GM21515 (cell line): ENCODE data around the gene PLG.
"Not testable (repeated sequence)": the region's sequence is repeated elsewhere in the genome, so short reads cannot be mapped to it uniquely, and the experiment has no call there.

ENCODE experiments used
- ATAC-seq: cut with Tn5 transposase; IDR thresholded peaks from one replicate; pipeline ENCODE4 v1.9.1; 2021; ENCODE audit not compliant: unreplicated experiment

The PLG gene

DNA sequence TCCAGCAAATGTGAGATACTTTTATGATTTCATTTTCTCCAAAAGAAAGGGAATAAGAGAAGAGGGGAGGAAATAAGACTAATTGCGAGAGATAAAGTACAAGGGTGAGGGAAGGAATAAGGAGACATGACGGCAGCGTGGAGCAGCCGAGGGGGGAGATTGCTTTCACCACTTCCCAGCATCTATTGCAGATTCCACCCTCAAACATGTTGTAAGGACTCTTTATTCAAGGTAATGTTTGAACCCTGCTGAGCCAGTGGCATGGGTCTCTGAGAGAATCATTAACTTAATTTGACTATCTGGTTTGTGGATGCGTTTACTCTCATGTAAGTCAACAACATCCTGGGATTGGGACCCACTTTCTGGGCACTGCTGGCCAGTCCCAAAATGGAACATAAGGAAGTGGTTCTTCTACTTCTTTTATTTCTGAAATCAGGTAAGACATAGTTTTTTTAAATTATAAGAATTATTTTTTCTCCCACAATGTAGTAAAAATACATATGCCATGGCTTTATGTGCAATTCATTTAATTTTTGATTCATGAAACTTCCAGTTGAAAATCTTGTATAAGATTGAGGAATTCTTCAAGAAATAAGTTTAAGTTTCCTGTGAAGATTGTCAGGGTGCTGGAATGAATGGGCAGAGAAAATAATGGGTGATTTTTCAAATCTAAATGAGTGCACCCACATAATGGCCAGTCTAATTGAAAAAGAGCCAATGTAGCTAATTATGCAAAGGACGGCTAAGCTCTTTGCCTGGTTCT is at the start of gene PLG:
Gene PLG (plus strand): TSS at position 327 of the 763 bp plus-strand sequence. CDS start 61 bp downstream, at position 388.
- not testable (repeated sequence) for ATAC-seq

GRCh38 chr6:160659562-160659961 is 42.5 kb upstream of the PLG start:
- ATAC-seq, result no peak

DNA sequence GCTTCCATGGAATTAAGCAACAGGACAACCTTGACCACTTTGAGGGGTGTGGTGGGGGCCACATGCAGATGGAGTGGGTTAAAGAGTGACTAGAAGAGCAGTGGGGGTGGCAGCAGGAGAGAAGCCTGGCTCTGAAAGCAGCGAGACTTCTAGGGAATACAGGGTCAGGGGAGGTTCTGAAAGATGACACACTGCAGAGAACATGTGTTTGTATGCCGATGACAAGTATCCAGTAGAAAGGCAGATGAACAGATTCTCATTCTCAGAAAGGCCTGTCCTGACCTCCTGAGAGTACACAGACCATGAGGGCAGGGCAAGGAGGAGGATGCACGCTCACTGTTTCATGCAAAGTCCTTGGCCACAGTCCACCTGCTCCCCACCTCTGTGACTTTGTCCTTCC is 40.8 kb upstream of the PLG start:
- ATAC-seq, result no peak

GRCh38 chr6:160662429-160662828 is 39.6 kb upstream of the PLG start:
- no peak for ATAC-seq

GRCh38 chr6:160662842-160663241 is 39.2 kb upstream of the PLG start:
- no peak for ATAC-seq

DNA sequence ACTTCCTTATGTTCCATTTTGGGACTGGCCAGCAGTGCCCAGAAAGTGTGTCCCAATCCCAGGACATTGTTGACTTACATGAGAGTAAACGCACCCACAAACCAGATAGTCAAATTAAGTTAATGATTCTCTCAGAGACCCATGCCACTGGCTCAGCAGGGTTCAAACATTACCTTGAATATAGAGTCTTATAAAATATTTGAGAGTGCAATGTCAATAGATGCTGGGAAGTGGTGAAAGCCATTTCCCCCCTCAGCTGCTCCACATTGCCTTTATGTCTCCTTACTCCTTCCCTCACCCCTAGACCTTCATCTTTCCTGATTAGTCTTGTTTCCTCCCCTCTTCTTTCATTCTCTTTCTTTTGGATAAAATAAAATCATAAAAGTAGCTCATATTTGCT is 37.8 kb upstream of the PLG start, which contains the start of gene LPA:
Gene LPA (minus strand): TSS at position 78 of the 400 bp plus-strand sequence. CDS start 61 bp downstream, at position 17.
- not testable (repeated sequence) for ATAC-seq

DNA sequence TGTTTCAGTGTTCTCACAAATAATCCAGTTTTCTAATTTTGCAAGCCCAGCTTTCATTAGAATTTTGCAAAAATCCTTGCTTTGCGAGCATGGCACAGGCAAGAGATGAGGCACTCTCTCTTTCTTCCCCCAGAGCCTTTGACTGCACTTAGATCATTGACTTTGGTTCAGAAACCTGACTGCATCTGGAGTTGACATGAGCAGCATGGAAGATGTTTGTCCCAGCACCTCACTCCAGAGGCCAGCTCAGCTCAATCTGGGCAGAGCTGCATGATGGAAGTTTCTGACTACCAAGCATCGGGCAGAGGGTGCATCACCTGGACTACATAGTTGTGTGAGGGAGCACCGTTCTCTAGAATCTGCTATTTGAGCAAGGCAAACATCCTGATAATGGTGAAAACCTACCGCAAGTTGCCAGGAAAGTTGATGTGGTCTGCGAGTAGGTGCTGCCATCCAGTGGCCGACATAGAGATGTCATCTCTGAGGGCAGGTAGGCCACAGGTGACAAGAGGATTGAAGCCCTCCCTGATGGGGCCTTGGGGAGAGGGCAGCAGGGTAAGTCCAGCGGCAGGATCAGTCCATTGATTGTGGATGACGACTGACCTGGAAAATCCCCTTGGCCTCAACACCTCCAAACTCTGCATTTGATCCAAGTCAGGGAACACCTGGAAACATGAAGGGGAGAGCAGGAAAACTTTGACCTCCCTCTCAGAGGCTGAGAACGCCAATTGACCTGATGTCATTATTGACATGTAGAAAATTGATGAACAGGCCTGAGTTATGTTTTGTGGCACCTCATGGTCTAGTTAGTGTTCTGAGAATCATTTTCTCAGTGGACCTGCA is 34.2 kb upstream of the PLG start:
- ATAC-seq, result peak; percentile 81

- no peak for ATAC-seq
Measured at GRCh38 chr6:160668589-160668988, 33.5 kb upstream of the PLG start.

DNA sequence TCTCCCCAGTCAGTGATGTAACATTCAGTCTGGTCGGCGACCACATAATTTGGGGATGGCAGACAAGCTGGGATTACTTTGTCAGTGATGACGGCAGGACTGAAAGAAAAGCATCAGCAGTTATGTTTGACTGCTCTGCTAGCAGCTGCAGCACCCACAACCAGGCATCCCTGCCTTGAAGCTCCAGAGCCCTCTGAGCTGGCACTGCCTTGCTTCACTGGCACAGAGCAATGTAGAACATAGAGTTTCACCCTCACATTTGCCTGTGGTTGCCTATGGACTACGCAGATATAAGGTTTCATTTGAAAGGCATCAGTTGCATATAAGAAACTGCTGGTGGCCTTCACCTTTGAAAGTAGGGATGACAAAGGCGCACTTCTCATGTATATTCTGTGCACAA is 25.6 kb upstream of the PLG start:
- ATAC-seq, result not testable (repeated sequence)

- ATAC-seq, result no peak
Measured at GRCh38 chr6:160678230-160678629, 23.8 kb upstream of the PLG start.

DNA sequence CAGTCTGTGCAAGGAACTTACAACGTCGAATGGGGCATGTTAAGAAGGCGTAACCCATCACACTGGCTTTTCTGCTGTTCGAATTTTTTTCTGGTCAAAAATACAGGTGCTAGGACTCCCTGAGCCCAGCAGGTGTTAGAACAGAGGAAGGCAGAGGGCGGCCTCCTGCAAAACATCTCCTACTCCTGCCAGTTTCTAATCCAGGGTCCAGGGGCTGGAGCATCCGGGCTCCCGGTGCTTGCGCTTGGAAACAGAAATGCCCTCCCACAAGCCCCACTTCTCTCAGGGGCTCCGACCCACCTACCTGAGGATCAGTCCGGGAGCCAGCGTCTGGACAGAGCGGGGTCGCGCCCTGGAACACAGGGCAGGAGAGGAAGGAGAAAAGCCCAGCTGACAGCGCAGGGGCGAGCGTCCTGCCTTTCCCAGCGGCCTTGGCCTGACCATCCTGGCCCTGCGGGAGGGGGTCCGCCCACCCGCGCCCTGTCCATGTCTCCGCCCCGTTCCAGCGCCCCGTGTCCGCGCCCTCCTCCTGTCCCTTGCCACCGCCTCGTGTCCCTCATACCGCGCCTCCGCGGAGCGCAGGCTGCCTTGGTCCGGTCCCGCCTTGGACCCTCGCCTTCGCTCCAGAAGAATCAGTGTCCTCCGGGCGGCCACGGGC is 23.2 kb upstream of the PLG start:
- ATAC-seq, result no peak

DNA sequence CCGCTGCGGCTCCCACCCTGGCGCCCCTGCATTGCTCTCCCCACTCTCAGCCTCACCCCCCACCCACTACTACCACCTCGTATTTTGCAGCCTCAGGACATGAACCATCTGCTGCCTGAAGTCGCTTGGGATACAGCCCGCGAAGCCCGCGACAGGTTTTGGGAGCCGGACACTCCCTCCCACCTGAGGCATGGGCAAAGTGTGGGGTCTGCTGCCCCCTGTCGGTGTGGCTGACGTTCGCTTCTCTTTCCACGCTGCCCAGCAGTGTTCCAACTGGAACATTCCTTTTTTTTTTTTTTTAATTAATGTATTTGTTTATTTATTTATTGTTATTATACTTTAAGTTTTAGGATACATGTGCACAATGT is 22.7 kb upstream of the PLG start:
- ATAC-seq, result no peak

DNA sequence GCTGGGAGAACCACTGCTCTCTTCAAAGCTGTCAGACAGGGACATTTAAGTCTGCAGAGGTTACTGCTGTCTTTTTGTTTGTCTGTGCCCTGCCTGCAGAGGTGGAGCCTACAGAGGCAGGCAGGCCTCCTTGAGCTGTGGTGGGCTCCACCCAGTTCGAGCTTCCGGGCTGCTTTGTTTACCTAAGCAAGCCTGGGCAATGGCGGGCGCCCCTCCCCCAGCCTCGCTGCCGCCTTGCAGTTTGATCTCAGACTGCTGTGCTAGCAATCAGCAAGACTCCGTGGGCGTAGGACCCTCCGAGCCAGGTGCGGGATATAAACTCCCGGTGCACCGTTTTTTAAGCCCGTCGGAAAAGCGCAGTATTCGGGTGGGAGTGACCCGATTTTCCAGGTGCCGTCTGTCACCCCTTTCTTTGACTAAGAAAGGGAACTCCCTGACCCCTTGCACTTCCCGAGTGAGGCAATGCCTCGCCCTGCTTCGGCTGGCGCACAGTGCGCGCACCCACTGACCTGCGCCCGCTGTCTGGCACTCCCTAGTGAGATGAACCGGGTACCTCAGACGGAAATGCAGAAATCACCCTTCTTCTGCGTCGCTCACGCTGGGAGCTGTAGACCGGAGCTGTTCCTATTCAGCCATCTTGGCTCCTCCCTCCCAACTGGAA is 16.8 kb upstream of the PLG start:
- ATAC-seq, result not testable (repeated sequence)

- no peak for ATAC-seq
Measured at GRCh38 chr6:160685762-160686450, 16.1 kb upstream of the PLG start.

- no peak for ATAC-seq
Measured at GRCh38 chr6:160690458-160690857, 11.6 kb upstream of the PLG start.

- ATAC-seq, result no peak
Measured at GRCh38 chr6:160691617-160692016, 10.4 kb upstream of the PLG start.

DNA sequence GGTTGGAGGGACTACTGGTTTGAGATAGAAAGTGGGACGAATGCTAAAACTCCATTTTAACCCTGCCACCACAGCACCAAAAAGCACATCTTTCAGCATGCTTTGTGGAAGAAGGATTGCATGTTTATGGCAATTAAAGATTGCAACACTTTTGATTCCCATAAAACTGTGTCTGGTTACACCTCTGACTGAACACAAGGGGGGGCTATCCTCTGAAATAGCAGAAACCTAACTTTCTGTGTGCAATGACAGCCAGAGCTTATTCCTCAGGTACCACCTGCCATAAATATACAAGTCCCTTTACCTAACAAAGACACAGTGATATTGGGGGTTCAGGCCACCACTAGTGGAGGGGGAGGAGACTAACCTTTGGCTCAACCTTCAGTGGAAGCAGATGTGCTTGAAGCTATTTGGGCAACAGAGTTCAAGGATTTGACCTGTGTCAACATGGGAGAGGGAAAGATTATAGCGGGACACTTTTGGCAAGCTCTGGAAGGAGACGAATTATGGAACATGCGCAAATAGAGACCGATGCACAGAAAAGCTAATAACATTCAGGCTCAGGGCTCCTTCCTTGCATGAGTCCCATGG is 9.6 kb upstream of the PLG start:
- ATAC-seq, result no peak

DNA sequence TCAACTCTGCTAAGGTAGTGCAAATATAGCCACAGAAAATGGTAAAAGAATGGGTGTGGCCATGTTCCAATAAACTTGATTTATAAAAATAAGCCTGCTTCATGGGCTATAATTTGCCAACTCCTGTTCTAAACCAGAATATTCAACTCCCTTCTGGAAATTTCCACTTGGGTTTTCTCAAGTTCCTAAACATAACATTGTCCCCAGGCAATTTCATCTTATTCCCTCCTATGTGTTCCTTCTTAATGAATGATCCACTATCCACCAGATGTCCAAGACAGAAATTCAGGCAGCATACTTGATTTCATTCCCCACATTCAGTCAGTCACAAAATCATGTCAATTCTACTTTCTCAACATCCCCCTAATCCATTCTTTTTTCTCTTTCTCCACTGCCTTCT is 7.0 kb upstream of the PLG start:
- ATAC-seq, result not testable (repeated sequence)

- ATAC-seq, result not testable (repeated sequence)
Measured at GRCh38 chr6:160695622-160696021, 6.4 kb upstream of the PLG start.

DNA sequence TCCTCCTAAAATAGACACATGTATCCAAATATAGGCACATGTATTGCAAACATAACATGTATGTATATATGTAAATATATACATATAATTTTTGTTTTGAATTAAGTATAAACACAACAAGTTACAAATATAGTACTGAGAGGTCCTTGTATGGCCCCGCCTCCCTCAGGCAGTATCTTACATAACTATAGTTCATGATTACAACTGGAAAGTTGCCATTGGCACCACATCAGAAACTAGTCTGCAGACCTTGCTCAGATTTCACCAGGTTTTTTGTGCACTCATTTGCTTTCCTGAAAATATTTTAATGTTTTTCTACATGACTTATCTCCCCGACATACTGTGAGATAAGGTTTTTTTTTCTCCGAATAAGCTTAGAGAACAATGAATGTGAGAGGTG is 5.2 kb upstream of the PLG start:
- ATAC-seq, result not testable (repeated sequence)
